Upper lobe of left lung (tissue), 4 donors: ENCODE results near the gene TRIM9.

Source experiments
- EP300 ChIP-seq, 4 donors: sonication (generic); formaldehyde crosslinking; IDR thresholded peaks; one replicate each; pipeline ENCODE4 v1.5.1; 2017; ENCODE audit warnings: antibody characterized with exemption in 4 of 4, control low read depth in 2 of 4
- POLR2A ChIP-seq, 4 donors: fragments of 450-650 bp; IDR thresholded peaks; one replicate each; pipeline ENCODE4 v1.5.1; 2016 to 2017; ENCODE audit warnings: antibody characterized with exemption in 4 of 4, mild to moderate bottlenecking in 2 of 4
- POLR2AphosphoS5 ChIP-seq, 2 donors: sonication (generic); formaldehyde crosslinking; IDR thresholded peaks; one replicate each; pipeline ENCODE4 v1.5.1; 2017; ENCODE audit warnings: antibody characterized with exemption in 2 of 2
- TF ChIP-seq, protein P1 (sequence below), 6 experiments: fragments of 450-650 bp in 4 of 6; fragments of 200-600 bp in 2 of 6; sonication (generic) in 2 of 6; IDR thresholded peaks; one replicate each; pipeline ENCODE4 v1.5.1; 2016 to 2019; ENCODE audit warnings: antibody characterized with exemption in 6 of 6

DNA sequence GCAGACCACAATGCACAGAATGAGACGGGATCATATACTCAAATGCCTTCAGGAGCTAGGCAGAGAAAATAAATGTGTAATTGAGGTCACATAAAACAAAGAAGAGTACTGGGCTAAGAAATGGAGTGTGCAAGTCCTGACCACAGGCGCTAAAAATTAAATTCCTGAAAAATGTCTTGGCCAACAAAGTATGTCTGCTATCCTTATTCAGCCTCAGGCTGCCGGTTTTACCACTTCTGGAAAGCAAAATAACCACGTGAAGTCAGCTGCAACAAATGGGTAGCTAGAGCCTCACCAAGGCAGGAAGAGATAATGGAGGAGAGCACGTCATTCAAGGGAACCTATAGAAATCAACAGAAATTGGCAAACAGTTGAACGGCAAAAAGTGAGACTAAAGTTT is 153.8 kb downstream of the TRIM9 start:
- TF ChIP-seq, protein P1, sequence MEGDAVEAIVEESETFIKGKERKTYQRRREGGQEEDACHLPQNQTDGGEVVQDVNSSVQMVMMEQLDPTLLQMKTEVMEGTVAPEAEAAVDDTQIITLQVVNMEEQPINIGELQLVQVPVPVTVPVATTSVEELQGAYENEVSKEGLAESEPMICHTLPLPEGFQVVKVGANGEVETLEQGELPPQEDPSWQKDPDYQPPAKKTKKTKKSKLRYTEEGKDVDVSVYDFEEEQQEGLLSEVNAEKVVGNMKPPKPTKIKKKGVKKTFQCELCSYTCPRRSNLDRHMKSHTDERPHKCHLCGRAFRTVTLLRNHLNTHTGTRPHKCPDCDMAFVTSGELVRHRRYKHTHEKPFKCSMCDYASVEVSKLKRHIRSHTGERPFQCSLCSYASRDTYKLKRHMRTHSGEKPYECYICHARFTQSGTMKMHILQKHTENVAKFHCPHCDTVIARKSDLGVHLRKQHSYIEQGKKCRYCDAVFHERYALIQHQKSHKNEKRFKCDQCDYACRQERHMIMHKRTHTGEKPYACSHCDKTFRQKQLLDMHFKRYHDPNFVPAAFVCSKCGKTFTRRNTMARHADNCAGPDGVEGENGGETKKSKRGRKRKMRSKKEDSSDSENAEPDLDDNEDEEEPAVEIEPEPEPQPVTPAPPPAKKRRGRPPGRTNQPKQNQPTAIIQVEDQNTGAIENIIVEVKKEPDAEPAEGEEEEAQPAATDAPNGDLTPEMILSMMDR (IDR thresholded peaks at IDR 0.05), result no peak
- no peak for TF ChIP-seq POLR2A (IDR thresholded peaks at IDR 0.05)
- TF ChIP-seq POLR2AphosphoS5 (IDR thresholded peaks at IDR 0.05), result no peak
- no peak for TF ChIP-seq EP300 (IDR thresholded peaks at IDR 0.05)
